GM12878 (cell line): ENCODE results near the gene CYP1A2.
"Not testable (repeated sequence)": the region's sequence is repeated elsewhere in the genome, so short reads cannot be mapped to it uniquely, and the experiment has no call there.

ENCODE experiments used
- ASH2L ChIP-seq: fragments of 300-600, 200-600 bp; sonication (generic); IDR thresholded peaks from 2 replicates; pipeline ENCODE4 v1.6.1; 2017; ENCODE audit warnings: low read depth, mild to moderate bottlenecking, borderline replicate concordance
- BACH1 ChIP-seq: fragments of 450-650 bp; IDR thresholded peaks from 2 replicates; pipeline ENCODE4 v1.6.1; 2017; ENCODE audit warnings: mild to moderate bottlenecking, borderline replicate concordance
- CTCF ChIP-seq, 3 experiments: IDR thresholded peaks in 2 of 3; conservative IDR thresholded peaks in 1 of 3; 2 replicates each; pipeline ENCODE4 v1.5.1; 2011; ENCODE audit warnings: low read depth in 3 of 3, low read length in 3 of 3, mild to moderate bottlenecking in 3 of 3, control low read depth in 2 of 3, moderate library complexity in 2 of 3, inconsistent platforms in 1 of 3, mixed read lengths in 1 of 3; ENCODE audit not compliant: control insufficient read depth in 2 of 3, insufficient read depth in 1 of 3; ENCODE audit errors: extremely low read depth in 1 of 3
- EP300 ChIP-seq, 2 experiments: fragments of 150-350 bp in 1 of 2; IDR thresholded peaks; 2 replicates each; pipeline ENCODE4 v1.6.1; 2011 to 2012; ENCODE audit warnings: low read depth in 2 of 2, low read length in 2 of 2, borderline replicate concordance in 1 of 2, improper control_type of control experiment in 1 of 2, inconsistent platforms in 1 of 2; ENCODE audit not compliant: control insufficient read depth in 1 of 2
- EZH2 ChIP-seq: IDR thresholded peaks from 2 replicates; pipeline ENCODE4 v1.6.1; 2012; ENCODE audit warnings: low read depth, mild to moderate bottlenecking, control low read depth, inconsistent platforms, low read length, borderline replicate concordance; ENCODE audit not compliant: control insufficient read depth
- HDAC6 ChIP-seq: fragments of 200-600 bp; sonication (generic); IDR thresholded peaks from one replicate; pipeline ENCODE4 v1.8.0; 2017; ENCODE audit warnings: antibody characterized with exemption; ENCODE audit not compliant: unreplicated experiment
- HDGF ChIP-seq: fragments of 450-650 bp; IDR thresholded peaks from 2 replicates; pipeline ENCODE4 v1.6.1; 2016; ENCODE audit warnings: antibody characterized with exemption
- KDM1A ChIP-seq: fragments of 200-600 bp; sonication (generic); IDR thresholded peaks from 2 replicates; pipeline ENCODE4 v1.6.1; 2016; ENCODE audit warnings: borderline replicate concordance
- NR2C2 ChIP-seq: IDR thresholded peaks from 2 replicates; pipeline ENCODE4 v1.6.1; 2011; ENCODE audit warnings: borderline replicate concordance, low read depth; ENCODE audit not compliant: control insufficient read depth, insufficient read length
- POLR2A ChIP-seq: IDR thresholded peaks from 2 replicates; pipeline ENCODE4 v1.6.1; 2011; ENCODE audit warnings: low read depth, mild to moderate bottlenecking, low read length
- RAD51 ChIP-seq: fragments of 450-650 bp; IDR thresholded peaks from 2 replicates; pipeline ENCODE4 v1.6.1; 2016; ENCODE audit warnings: moderate library complexity, mild to moderate bottlenecking, inconsistent platforms
- TF ChIP-seq, protein P1 (sequence below): fragments of 450-650 bp; conservative IDR thresholded peaks from 2 replicates; pipeline ENCODE4 v1.6.1; 2017; ENCODE audit warnings: mild to moderate bottlenecking, moderate library complexity
- TF ChIP-seq, protein P2 (sequence below): fragments of 450-650 bp; IDR thresholded peaks from 2 replicates; pipeline ENCODE4 v1.6.1; 2017; ENCODE audit warnings: mild to moderate bottlenecking, moderate library complexity

GRCh38 chr15:74786081-74786480 is 37.4 kb downstream of the CYP1A2 start:
- TF ChIP-seq CTCF (IDR thresholded peaks at IDR 0.05 in 2 of 3, conservative IDR thresholded peaks at IDR 0.05 in 1 of 3; ENCODE audit: control insufficient read depth in 2 of 3, extremely low read depth in 1 of 3, insufficient read depth in 1 of 3, low read depth in 3 of 3, low read length in 3 of 3); ASH2L; NR2C2; BACH1; POLR2A; HDAC6; HDGF; EZH2; RAD51; EP300 (IDR thresholded peaks at IDR 0.05; ENCODE audit: borderline replicate concordance in 1 of 2, control insufficient read depth in 1 of 2, low read depth in 2 of 2, low read length in 2 of 2); KDM1A: not testable (repeated sequence)
- TF ChIP-seq, protein P1, sequence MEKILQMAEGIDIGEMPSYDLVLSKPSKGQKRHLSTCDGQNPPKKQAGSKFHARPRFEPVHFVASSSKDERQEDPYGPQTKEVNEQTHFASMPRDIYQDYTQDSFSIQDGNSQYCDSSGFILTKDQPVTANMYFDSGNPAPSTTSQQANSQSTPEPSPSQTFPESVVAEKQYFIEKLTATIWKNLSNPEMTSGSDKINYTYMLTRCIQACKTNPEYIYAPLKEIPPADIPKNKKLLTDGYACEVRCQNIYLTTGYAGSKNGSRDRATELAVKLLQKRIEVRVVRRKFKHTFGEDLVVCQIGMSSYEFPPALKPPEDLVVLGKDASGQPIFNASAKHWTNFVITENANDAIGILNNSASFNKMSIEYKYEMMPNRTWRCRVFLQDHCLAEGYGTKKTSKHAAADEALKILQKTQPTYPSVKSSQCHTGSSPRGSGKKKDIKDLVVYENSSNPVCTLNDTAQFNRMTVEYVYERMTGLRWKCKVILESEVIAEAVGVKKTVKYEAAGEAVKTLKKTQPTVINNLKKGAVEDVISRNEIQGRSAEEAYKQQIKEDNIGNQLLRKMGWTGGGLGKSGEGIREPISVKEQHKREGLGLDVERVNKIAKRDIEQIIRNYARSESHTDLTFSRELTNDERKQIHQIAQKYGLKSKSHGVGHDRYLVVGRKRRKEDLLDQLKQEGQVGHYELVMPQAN, result not testable (repeated sequence)
- TF ChIP-seq, protein P2, sequence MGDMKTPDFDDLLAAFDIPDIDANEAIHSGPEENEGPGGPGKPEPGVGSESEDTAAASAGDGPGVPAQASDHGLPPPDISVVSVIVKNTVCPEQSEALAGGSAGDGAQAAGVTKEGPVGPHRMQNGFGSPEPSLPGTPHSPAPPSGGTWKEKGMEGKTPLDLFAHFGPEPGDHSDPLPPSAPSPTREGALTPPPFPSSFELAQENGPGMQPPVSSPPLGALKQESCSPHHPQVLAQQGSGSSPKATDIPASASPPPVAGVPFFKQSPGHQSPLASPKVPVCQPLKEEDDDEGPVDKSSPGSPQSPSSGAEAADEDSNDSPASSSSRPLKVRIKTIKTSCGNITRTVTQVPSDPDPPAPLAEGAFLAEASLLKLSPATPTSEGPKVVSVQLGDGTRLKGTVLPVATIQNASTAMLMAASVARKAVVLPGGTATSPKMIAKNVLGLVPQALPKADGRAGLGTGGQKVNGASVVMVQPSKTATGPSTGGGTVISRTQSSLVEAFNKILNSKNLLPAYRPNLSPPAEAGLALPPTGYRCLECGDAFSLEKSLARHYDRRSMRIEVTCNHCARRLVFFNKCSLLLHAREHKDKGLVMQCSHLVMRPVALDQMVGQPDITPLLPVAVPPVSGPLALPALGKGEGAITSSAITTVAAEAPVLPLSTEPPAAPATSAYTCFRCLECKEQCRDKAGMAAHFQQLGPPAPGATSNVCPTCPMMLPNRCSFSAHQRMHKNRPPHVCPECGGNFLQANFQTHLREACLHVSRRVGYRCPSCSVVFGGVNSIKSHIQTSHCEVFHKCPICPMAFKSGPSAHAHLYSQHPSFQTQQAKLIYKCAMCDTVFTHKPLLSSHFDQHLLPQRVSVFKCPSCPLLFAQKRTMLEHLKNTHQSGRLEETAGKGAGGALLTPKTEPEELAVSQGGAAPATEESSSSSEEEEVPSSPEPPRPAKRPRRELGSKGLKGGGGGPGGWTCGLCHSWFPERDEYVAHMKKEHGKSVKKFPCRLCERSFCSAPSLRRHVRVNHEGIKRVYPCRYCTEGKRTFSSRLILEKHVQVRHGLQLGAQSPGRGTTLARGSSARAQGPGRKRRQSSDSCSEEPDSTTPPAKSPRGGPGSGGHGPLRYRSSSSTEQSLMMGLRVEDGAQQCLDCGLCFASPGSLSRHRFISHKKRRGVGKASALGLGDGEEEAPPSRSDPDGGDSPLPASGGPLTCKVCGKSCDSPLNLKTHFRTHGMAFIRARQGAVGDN, result not testable (repeated sequence)
